ENCODE measurements around the gene ATXN1.

DNA sequence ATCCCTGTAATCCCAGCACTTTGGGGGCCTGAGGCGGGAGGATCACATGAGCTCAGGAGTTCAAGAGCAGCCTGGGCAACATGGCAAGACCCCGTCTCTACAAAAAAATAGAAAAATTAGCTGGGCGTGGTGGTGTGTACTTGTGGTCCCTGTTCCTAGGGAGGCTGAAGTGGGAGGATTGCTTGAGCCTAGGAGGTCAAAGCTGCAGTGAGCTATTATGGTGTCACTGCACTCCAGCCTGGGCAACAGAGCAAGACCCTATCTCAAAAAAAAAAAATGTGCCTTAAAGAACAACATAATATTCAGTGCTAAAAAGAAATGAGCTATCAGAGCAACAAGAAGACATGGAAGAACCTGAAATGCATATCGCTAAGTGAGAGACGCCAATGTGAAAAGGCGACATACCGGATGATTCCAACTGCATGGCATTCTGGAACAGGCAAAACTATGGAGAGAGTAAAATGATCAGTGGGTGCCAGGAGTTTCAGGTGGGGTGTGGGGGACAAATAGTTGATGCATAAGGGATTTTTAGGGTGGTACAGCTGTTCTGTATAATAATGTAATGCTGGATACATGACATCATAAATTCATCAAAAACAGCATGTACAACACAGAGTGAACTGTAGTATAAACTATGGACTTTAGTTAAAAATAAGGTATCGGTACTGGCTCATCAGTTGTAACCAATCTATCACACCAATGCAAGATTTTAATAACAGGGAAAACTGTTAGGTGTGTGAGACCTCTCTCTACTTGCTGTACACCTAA, 442.1 kb downstream of the ATXN1 start:
- TF ChIP-seq, protein P1, sequence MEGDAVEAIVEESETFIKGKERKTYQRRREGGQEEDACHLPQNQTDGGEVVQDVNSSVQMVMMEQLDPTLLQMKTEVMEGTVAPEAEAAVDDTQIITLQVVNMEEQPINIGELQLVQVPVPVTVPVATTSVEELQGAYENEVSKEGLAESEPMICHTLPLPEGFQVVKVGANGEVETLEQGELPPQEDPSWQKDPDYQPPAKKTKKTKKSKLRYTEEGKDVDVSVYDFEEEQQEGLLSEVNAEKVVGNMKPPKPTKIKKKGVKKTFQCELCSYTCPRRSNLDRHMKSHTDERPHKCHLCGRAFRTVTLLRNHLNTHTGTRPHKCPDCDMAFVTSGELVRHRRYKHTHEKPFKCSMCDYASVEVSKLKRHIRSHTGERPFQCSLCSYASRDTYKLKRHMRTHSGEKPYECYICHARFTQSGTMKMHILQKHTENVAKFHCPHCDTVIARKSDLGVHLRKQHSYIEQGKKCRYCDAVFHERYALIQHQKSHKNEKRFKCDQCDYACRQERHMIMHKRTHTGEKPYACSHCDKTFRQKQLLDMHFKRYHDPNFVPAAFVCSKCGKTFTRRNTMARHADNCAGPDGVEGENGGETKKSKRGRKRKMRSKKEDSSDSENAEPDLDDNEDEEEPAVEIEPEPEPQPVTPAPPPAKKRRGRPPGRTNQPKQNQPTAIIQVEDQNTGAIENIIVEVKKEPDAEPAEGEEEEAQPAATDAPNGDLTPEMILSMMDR (conservative IDR thresholded peaks at IDR 0.05; ENCODE audit: low read depth, low read length) = no peak
- TF ChIP-seq EZH2 (IDR thresholded peaks at IDR 0.05; ENCODE audit: borderline replicate concordance, low read depth, low read length, poor library complexity, severe bottlenecking) = no peak
